HG03045 (cell line): ENCODE results near the gene PPP1R3G.

Experiments
- ATAC-seq: cut with Tn5 transposase; IDR thresholded peaks from one replicate; pipeline ENCODE4 v1.9.1; 2021; ENCODE audit warnings: mild to moderate bottlenecking, moderate library complexity; ENCODE audit not compliant: unreplicated experiment

Gene PPP1R3G

GRCh38 chr6:5093231-5094015, 8.3 kb downstream of the PPP1R3G start:
- no peak for ATAC-seq

DNA sequence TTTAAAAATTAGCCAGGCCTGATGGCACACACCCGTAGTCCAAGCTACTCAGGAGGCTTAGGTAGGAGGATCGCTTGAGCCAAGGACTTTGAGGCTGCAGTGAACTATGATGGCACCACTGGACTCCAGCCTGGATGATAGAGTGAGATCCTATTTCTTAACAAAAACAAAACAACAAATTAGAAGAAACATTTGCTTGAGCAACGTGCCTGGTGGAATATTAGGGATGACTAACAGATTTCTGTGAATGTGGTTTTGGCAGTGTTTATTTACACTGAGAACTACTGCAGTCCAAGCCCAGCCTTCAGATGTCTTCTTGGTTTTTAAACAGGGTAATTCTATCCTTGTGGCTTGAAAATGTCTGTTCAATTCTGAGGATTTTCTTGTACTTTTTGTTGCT, 9.2 kb downstream of the PPP1R3G start:
- ATAC-seq: no peak

DNA sequence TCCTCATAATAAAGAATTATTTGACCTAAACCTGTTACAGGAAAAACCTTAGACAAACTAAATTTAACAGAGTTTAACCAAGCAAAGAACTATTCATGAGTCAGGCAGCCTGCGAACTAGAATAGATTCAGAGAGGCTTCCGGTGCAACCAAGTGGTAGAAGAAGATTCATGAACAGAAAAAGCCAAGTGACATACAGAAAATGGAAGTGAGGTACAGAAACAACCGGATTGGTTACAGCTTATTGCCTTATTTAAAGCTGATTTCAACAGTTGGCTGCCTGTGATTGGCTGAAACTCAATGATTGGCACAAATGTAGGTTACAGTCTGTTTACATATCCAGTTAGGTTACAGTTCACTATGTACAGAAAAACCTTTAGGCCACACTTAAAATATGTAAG, 10.1 kb downstream of the PPP1R3G start:
- ATAC-seq: peak; percentile 68

DNA sequence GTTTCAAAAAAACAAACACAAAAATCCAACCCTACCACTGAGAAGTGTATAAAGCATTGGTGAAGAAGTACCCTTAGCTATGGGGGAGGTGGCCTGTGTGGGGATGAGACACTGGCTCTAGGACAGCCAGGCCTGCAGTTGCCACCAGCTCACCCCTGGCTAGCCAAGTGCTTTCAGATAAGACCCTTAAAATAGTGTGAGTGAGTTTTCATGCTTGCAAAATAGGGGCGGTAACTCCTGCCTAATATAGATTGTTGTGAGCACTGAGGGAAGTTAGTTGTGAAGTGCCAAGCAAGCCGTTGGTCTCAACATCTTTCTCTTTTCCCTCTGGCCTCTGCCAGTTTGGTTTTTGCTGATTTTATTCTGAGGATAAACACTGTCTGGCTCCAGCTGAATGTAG, 11.3 kb downstream of the PPP1R3G start:
- ATAC-seq: no peak

- ATAC-seq: no peak
Observed at GRCh38 chr6:5098501-5099270, 13.5 kb downstream of the PPP1R3G start.

- ATAC-seq: no peak
Observed at GRCh38 chr6:5099537-5099936, 14.4 kb downstream of the PPP1R3G start.

- ATAC-seq: no peak
Observed at GRCh38 chr6:5100806-5101205, 15.7 kb downstream of the PPP1R3G start.

DNA sequence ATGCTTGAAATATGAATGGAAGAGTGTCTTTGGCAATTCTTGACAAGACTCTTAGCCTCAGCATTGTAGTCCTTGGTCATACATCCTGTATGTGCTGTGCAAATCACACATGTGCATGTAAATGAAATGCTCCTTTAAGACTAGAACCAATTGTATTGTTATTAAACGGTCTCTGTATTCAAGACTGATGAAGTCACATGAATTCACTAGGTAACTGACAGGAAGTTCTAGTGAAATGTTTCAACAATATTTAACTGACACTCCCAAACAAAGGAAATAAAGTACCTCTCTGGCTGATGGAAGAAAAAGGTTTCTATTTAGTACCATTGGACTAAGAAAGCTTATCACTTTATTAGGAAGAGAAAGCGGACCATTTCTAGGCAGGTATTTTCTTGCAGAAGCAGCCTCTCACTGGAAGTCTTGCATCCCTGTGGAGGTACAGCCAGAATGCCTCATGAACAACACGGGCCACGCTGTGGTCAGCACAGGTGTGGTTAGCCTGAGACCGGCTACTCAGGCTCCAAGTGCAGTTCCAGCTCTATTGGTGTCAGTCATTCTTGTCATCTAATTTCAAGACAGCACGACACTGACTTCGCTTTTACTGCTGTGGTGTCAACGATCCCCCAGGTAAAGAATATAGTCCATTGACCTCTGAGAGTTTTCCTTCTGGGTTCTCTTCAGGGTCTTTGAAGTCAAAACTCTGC, 17.3 kb downstream of the PPP1R3G start:
- no peak for ATAC-seq

- no peak for ATAC-seq
Observed at GRCh38 chr6:5103250-5103649, 18.1 kb downstream of the PPP1R3G start.

DNA sequence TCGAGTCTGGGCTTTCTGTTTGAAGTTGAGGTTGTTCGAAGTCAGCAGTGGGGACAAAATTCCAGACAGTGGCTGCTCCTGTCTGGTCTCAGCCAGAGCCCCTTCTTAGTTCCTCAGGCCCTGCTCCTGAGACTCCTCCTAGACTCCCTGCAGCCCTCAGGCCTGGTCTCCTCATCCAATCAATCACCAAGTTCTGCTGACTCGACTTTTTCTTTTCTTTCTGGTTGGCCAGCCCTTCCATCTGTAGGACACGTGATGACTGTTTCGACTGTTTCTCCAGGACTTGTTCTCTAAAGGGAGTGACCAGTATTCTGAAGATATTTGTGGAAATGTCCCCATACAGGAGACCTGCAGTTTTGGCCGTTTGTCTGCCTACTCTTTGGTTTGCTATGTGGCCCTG, 19.5 kb downstream of the PPP1R3G start:
- ATAC-seq: no peak

DNA sequence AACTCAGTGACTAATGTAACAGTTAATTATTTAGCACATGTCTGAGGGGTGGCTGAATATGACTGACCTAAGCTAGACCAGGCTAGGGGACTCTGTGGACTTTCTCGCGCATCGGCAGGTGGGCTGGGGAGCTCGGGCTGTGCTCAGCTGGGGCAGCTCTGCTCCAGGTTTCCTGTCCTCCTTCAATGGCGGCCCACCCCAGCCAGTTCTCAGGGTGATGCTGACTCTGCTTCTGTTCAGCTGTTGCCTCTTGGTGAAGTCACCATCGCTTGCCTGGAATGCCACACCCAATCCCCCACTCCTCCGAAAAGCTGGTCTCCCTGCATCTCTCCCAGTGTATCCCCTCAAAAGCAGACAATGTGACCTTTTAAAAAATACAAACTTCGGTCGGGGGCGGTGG, 20.0 kb downstream of the PPP1R3G start:
- ATAC-seq: no peak

DNA sequence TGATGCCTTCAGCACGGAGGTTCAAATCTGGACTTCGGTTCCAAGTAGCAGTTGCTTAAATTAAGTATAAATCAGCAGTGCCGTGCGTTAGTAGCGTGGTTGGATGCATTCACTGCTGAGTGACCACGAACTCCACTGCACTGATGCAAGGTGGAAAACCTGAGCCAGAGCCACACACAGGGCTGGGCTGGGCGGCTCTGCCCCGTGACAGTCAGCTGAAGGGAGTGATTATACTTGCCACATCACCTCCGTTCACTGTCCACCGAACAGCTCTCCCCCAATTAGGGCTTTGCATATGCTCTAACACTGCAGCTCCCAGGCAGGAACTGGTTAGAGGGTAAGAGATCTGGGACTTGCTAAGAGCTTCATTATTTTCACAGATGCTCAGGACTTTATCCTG, 22.2 kb downstream of the PPP1R3G start:
- ATAC-seq: no peak

GRCh38 chr6:5108068-5108467, 22.9 kb downstream of the PPP1R3G start:
- no peak for ATAC-seq

DNA sequence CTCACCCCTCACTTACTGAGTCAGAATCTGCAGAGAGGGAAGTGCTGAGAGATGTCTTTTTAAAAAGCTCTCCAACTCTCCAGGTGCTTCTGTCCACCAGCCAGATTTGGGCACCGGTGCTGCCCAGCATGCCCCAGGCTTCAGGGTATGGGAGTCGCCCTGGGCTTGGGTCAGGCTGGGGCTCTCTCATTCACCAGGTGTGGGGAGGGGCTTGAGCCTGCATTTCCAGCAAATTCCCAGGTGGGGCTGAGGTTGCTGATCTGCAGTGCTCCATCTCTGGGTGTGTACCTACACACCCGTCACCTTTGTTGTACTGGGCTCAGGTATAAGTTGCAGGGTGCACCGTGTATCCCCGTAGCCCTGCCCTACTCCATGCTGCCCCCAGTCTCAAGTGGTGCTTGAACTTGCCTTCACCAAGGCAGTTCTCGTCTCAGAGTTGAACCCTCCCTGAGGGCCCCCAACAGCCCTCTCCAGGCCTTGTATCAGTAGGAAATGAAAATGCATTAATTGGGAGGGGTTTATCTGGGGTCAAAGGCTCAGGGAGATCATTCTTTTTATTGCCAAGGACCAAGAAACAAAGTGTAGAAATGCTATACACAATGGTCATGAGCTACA, 23.5 kb downstream of the PPP1R3G start:
- no peak for ATAC-seq

GRCh38 chr6:5109436-5109835, 24.3 kb downstream of the PPP1R3G start:
- ATAC-seq: no peak

GRCh38 chr6:5110246-5110645, 25.1 kb downstream of the PPP1R3G start:
- ATAC-seq: no peak

DNA sequence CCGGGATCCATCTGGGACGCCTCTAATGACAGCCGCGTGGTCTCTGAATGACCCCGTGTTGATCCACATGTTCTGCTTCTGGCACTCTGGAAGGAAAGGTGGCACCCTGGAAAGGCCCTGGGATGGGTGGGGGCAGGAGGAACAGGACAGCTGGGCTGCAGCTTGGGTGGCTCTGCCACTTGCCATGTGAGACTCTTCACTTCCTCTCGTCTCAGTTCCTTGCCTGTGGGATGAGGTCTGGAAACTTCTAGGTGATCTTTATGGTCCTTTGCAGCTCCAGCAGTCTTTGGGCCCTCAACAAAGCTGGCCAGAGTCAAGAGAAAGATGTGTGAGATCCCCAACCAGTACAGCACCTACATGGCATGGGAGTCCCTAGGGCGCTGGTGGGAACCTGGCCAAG, 26.5 kb downstream of the PPP1R3G start:
- no peak for ATAC-seq

- no peak for ATAC-seq
Observed at GRCh38 chr6:5112066-5112799, 27.1 kb downstream of the PPP1R3G start.

GRCh38 chr6:5113096-5113495, 28.0 kb downstream of the PPP1R3G start:
- ATAC-seq: no peak

DNA sequence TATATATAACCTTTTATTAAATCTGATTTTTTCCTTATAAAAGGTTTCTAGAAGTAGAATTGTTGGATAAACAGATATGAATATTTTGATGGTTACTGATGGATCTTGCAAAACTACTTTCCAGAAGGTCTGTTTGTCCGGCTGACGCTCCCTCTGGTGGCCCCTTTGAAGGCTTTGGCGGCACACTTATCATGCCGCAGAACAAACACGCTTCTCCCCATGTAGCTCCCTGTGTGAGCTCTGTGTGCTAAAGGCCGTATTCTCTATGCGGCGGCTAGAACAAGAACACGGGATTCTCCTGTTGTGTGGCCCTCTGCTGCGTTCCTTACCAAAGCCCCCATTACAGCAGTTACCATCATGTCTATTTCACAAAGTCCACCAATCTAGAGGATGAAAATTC, 30.0 kb downstream of the PPP1R3G start:
- ATAC-seq: no peak
